NB4 (cell line): ENCODE measurements around the gene ZBTB9.

Source experiments
- MYC ChIP-seq: IDR thresholded peaks from 2 replicates; pipeline ENCODE4 v1.6.1; 2011; ENCODE audit warnings: low read depth, low read length
- POLR2A ChIP-seq: IDR thresholded peaks from 2 replicates; pipeline ENCODE4 v1.6.1; 2011; ENCODE audit warnings: mild to moderate bottlenecking; ENCODE audit not compliant: insufficient read length; ENCODE audit errors: extremely low read depth
- TF ChIP-seq, protein P1 (sequence below): IDR thresholded peaks from one replicate; pipeline ENCODE4 v1.5.1; 2012; ENCODE audit warnings: low read depth, low read length
- TF ChIP-seq, protein P2 (sequence below): IDR thresholded peaks from 2 replicates; pipeline ENCODE4 v1.6.1; 2011; ENCODE audit warnings: low read depth, low read length

DNA sequence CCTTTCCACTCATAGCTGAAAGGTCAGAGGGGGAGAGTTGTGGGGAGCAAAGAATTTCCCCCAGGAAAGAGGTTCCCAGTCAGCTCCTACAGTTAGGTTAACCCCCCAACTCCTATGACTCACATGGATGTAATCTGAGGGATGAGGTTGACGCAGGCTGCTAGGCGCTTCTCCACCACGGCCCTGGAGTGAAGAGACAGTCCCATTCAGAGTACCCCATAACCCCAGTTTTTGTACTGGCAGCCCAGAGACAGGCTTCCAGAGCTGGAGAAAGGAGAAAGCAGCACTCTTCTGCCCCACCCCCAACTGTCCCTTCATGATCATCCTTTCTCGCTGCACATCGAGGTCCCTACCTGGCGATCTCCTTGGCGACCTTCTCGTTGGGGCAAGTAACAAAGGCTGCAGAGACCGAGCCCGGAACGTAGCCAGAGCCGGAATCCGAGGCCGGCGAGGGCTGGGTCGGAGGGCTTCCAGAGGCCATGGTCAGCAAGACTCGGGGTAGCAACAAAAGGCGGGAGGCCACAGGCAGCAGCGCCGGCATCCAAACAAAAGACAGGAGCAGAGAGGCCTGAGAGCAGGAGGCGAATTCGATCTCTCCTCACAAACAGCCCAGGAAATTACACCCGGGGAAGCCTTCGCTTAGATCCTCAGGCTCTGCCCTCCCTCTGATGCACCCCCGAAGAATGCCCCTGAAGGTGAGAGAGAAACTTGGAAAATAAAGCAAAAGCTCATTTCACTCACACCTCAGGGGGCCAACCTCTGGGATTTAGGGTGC, 37.1 kb upstream of the ZBTB9 start:
- TF ChIP-seq, protein P1, sequence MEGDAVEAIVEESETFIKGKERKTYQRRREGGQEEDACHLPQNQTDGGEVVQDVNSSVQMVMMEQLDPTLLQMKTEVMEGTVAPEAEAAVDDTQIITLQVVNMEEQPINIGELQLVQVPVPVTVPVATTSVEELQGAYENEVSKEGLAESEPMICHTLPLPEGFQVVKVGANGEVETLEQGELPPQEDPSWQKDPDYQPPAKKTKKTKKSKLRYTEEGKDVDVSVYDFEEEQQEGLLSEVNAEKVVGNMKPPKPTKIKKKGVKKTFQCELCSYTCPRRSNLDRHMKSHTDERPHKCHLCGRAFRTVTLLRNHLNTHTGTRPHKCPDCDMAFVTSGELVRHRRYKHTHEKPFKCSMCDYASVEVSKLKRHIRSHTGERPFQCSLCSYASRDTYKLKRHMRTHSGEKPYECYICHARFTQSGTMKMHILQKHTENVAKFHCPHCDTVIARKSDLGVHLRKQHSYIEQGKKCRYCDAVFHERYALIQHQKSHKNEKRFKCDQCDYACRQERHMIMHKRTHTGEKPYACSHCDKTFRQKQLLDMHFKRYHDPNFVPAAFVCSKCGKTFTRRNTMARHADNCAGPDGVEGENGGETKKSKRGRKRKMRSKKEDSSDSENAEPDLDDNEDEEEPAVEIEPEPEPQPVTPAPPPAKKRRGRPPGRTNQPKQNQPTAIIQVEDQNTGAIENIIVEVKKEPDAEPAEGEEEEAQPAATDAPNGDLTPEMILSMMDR, result no peak
- no peak for TF ChIP-seq POLR2A
- TF ChIP-seq, protein P2, sequence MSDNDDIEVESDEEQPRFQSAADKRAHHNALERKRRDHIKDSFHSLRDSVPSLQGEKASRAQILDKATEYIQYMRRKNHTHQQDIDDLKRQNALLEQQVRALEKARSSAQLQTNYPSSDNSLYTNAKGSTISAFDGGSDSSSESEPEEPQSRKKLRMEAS, result no peak
- no peak for TF ChIP-seq MYC
